IMR-90 (cell line): Measurements from ENCODE around the gene RAB2B. TPM values are rescaled to one million over a fixed set of nuclear protein-coding genes. Genes with fewer than 3 reads are reported as not detected.

ENCODE experiments used
- ATAC-seq: fragments of 200-7000 bp; cut with Tn5 transposase; 2 replicates; pipeline ENCODE4 v1.9.1; 2020; ENCODE audit warnings: low read depth, mild to moderate bottlenecking, moderate library complexity
- BruUV-seq: library from RNA; stranded (reverse); fragments of 400-500 nt; replicated peaks from 2 replicates; lab custom pipeline; 2021; lab: Mats Ljungman, UMichigan
- CTCF ChIA-PET: fragments of 300-600 bp; formaldehyde crosslinking; extraction: SDS; loops from one replicate; lab custom pipeline; 2021; ENCODE audit warnings: antibody characterized with exemption; lab: Yijun Ruan, JAX
- POLR2A ChIA-PET: fragments of 300-600 bp; sonication (Branson Sonifier 250); formaldehyde crosslinking; loops from one replicate; lab custom pipeline; 2022; ENCODE audit warnings: antibody characterized with exemption; ENCODE audit not compliant: unreplicated experiment; lab: Charles Lee
- DNase-seq: peaks from one replicate; pipeline ENCODE4 v3.0.0; 2013
- H2AFZ ChIP-seq: replicated peaks from 2 replicates; pipeline ENCODE3; 2013; ENCODE audit warnings: low read length, mild to moderate bottlenecking; ENCODE audit not compliant: poor library complexity
- H2AK5ac ChIP-seq: 2 replicates; pipeline ENCODE4 v1.6.1; 2013; ENCODE audit warnings: low read depth, low read length, inconsistent platforms
- H2AK9ac ChIP-seq: replicated peaks from 2 replicates; pipeline ENCODE3; 2013; ENCODE audit warnings: mild to moderate bottlenecking, low read depth, low read length, moderate library complexity; ENCODE audit not compliant: poor library complexity
- H2BK120ac ChIP-seq: 2 replicates; pipeline ENCODE4 v1.6.1; 2013; ENCODE audit warnings: low read depth, low read length, inconsistent platforms
- H2BK15ac ChIP-seq: 3 replicates; pipeline ENCODE4 v1.6.1; 2013; ENCODE audit warnings: low read depth, low read length, inconsistent platforms
- H2BK20ac ChIP-seq: 2 replicates; pipeline ENCODE4 v1.6.1; 2013; ENCODE audit warnings: low read depth, mild to moderate bottlenecking, inconsistent platforms, low read length, moderate library complexity
- H2BK5ac ChIP-seq: 2 replicates; pipeline ENCODE4 v1.6.1; 2013; ENCODE audit warnings: mild to moderate bottlenecking, low read depth, low read length, inconsistent platforms; ENCODE audit not compliant: poor library complexity, severe bottlenecking
- H3K14ac ChIP-seq: replicated peaks from 2 replicates; pipeline ENCODE4 v1.6.1; 2013; ENCODE audit warnings: low read depth, low read length, inconsistent platforms
- H3K18ac ChIP-seq: 2 replicates; pipeline ENCODE4 v1.6.1; 2013; ENCODE audit warnings: low read depth, low read length, control low read depth
- H3K23ac ChIP-seq: 2 replicates; pipeline ENCODE4 v1.6.1; 2013; ENCODE audit warnings: low read depth, low read length, inconsistent platforms
- H3K27ac ChIP-seq: 2 replicates; pipeline ENCODE4 v1.5.1; 2013; ENCODE audit warnings: mild to moderate bottlenecking, control low read depth, low read length; ENCODE audit not compliant: insufficient read depth
- H3K27me3 ChIP-seq: 2 replicates; pipeline ENCODE4 v1.6.1; 2013; ENCODE audit warnings: low read length; ENCODE audit not compliant: control insufficient read depth, insufficient read depth
- H3K36me3 ChIP-seq: 2 replicates; pipeline ENCODE4 v1.6.1; 2013; ENCODE audit warnings: low read length, mixed read lengths; ENCODE audit not compliant: control insufficient read depth, insufficient read depth
- H3K4ac ChIP-seq: 2 replicates; pipeline ENCODE4 v1.6.1; 2013; ENCODE audit warnings: low read depth, low read length, inconsistent platforms
- H3K4me1 ChIP-seq: 2 replicates; pipeline ENCODE4 v1.6.1; 2013; ENCODE audit warnings: low read length, mixed read lengths; ENCODE audit not compliant: control insufficient read depth, insufficient read depth
- H3K4me2 ChIP-seq: 2 replicates; pipeline ENCODE4 v1.6.1; 2013; ENCODE audit warnings: low read depth, mild to moderate bottlenecking, control low read depth, low read length, moderate library complexity
- H3K4me3 ChIP-seq: 2 replicates; pipeline ENCODE4 v1.5.1; 2013; ENCODE audit warnings: low read depth, mild to moderate bottlenecking, control low read depth, low read length, moderate library complexity; ENCODE audit not compliant: insufficient read depth
- H3K56ac ChIP-seq: 2 replicates; pipeline ENCODE4 v1.6.1; 2013; ENCODE audit warnings: low read length, inconsistent platforms; ENCODE audit not compliant: insufficient read depth; ENCODE audit errors: extremely low read depth
- H3K79me1 ChIP-seq, 2 experiments: 2 replicates each; pipeline ENCODE4 v1.6.1; 2013; ENCODE audit warnings: low read length in 2 of 2, inconsistent platforms in 1 of 2, low read depth in 1 of 2
- H3K9ac ChIP-seq: 2 replicates; pipeline ENCODE4 v1.6.1; 2013; ENCODE audit warnings: low read depth, low read length, control low read depth
- H3K9me1 ChIP-seq: 2 replicates; pipeline ENCODE4 v1.6.1; 2013; ENCODE audit warnings: low read length, inconsistent platforms; ENCODE audit not compliant: insufficient read depth
- H3K9me3 ChIP-seq: 2 replicates; pipeline ENCODE4 v1.6.1; 2013; ENCODE audit warnings: low read length; ENCODE audit not compliant: control insufficient read depth, insufficient read depth
- H4K20me1 ChIP-seq: 2 replicates; pipeline ENCODE4 v1.6.1; 2013; ENCODE audit warnings: low read length, inconsistent platforms; ENCODE audit not compliant: insufficient read depth
- H4K5ac ChIP-seq: 2 replicates; pipeline ENCODE4 v1.6.1; 2013; ENCODE audit warnings: mild to moderate bottlenecking, low read depth, low read length, control low read depth
- H4K8ac ChIP-seq, 2 experiments: 2 replicates each; pipeline ENCODE4 v1.6.1; 2013; ENCODE audit warnings: low read depth in 2 of 2, low read length in 2 of 2, control low read depth in 1 of 2, inconsistent platforms in 1 of 2
- H4K91ac ChIP-seq: 2 replicates; pipeline ENCODE4 v1.6.1; 2013; ENCODE audit warnings: low read depth, low read length, inconsistent platforms; ENCODE audit not compliant: insufficient read depth
- BHLHE40 ChIP-seq: fragments of 150-350 bp; IDR thresholded peaks from 2 replicates; pipeline ENCODE4 v1.6.1; 2016; ENCODE audit warnings: mild to moderate bottlenecking, low read depth, low read length
- CEBPB ChIP-seq: IDR thresholded peaks from 2 replicates; pipeline ENCODE4 v1.6.1; 2012; ENCODE audit warnings: low read depth, low read length, improper control_type of control experiment
- CHD1 ChIP-seq: IDR thresholded peaks from 2 replicates; pipeline ENCODE4 v1.6.1; 2012; ENCODE audit warnings: low read depth, low read length, improper control_type of control experiment
- ELK1 ChIP-seq: fragments of 150-350 bp; IDR thresholded peaks from 2 replicates; pipeline ENCODE4 v1.6.1; 2016; ENCODE audit warnings: low read depth, mild to moderate bottlenecking, low read length, moderate library complexity, borderline replicate concordance
- FOS ChIP-seq: fragments of 150-350 bp; IDR thresholded peaks from 2 replicates; pipeline ENCODE4 v1.6.1; 2016; ENCODE audit warnings: low read depth, low read length
- MAFK ChIP-seq: IDR thresholded peaks from 2 replicates; pipeline ENCODE4 v1.6.1; 2012; ENCODE audit warnings: low read depth, low read length, improper control_type of control experiment
- MAZ ChIP-seq: IDR thresholded peaks from 2 replicates; pipeline ENCODE4 v1.6.1; 2012; ENCODE audit warnings: low read depth, mild to moderate bottlenecking, low read length, improper control_type of control experiment, moderate library complexity, borderline replicate concordance
- MXI1 ChIP-seq: IDR thresholded peaks from 2 replicates; pipeline ENCODE4 v1.6.1; 2012; ENCODE audit warnings: low read depth, mild to moderate bottlenecking, low read length, moderate library complexity, borderline replicate concordance
- NFE2L2 ChIP-seq: fragments of 150-350 bp; IDR thresholded peaks from 2 replicates; pipeline ENCODE4 v1.6.1; 2016; ENCODE audit warnings: low read depth, mild to moderate bottlenecking, low read length
- POLR2A ChIP-seq: IDR thresholded peaks from 2 replicates; pipeline ENCODE4 v1.6.1; 2012; ENCODE audit warnings: mild to moderate bottlenecking, low read depth, low read length
- RAD21 ChIP-seq: IDR thresholded peaks from 2 replicates; pipeline ENCODE4 v1.6.1; 2012; ENCODE audit warnings: low read length, improper control_type of control experiment
- RCOR1 ChIP-seq: IDR thresholded peaks from 2 replicates; pipeline ENCODE4 v1.6.1; 2012; ENCODE audit warnings: mild to moderate bottlenecking, low read length, improper control_type of control experiment; ENCODE audit not compliant: insufficient replicate concordance
- RFX5 ChIP-seq: IDR thresholded peaks from 2 replicates; pipeline ENCODE4 v1.8.0; 2012; ENCODE audit warnings: low read depth, mild to moderate bottlenecking, low read length, moderate library complexity
- SMC3 ChIP-seq: fragments of 150-350 bp; IDR thresholded peaks from 2 replicates; pipeline ENCODE4 v1.6.1; 2016; ENCODE audit warnings: low read depth, mild to moderate bottlenecking, antibody characterized with exemption, low read length, moderate library complexity
- WGBS, 2 experiments: methylation state at CpG; one replicate each; pipeline versions ENCODE4 v1.1.5 to v1.1.7; 2013; ENCODE audit warnings: missing lambda C conversion rate in 2 of 2; ENCODE audit not compliant: insufficient read length in 1 of 2; ENCODE audit errors: extremely low coverage in 2 of 2; 5-methylcytosine and 5-hydroxymethylcytosine counted together
- dilution Hi-C: fragments of 300-500 bp; cut with HindIII; formaldehyde crosslinking; loops from one replicate; pipeline ENCODE4 v1.14.3; 2018; ENCODE audit warnings: low sequenced_read_pairs; ENCODE audit not compliant: unreplicated experiment
- in situ Hi-C: fragments of 300-500 bp; cut with MboI; formaldehyde crosslinking; loops from 3 replicates; pipeline ENCODE4 v1.14.3; 2019; ENCODE audit warnings: low sequenced_read_pairs, inconsistent platforms, mixed read lengths
- intact Hi-C: fragments of 100-400 bp; cut with micrococcal nuclease; formaldehyde crosslinking; loops from 2 replicates; pipeline ENCODE4 v1.10.0; 2022
- polyA plus RNA-seq, 3 experiments: library from polyadenylated mRNA; depleted of rRNA; stranded (reverse); fragments of >200 nt; gene quantifications; 2 replicates each; pipeline ENCODE4 v1.2.3, GENCODE V29; 2012; ENCODE audit warnings: low replicate concordance in 1 of 3
- total RNA-seq: library from RNA; depleted of rRNA; stranded (reverse); fragments of >200 nt; gene quantifications from 2 replicates; pipeline ENCODE4 v1.2.3, GENCODE V29; 2012
- TF ChIP-seq, protein P1 (sequence below): fragments of 150-350 bp; IDR thresholded peaks from 2 replicates; pipeline ENCODE4 v1.6.1; 2017; ENCODE audit warnings: mild to moderate bottlenecking, antibody characterized with exemption, low read length, low read depth

The RAB2B gene
- total and polyA plus RNA-seq, 2 of the 4 experiments (the other 2 are of a cell fraction), result 17.1 to 26.2 TPM

DNA sequence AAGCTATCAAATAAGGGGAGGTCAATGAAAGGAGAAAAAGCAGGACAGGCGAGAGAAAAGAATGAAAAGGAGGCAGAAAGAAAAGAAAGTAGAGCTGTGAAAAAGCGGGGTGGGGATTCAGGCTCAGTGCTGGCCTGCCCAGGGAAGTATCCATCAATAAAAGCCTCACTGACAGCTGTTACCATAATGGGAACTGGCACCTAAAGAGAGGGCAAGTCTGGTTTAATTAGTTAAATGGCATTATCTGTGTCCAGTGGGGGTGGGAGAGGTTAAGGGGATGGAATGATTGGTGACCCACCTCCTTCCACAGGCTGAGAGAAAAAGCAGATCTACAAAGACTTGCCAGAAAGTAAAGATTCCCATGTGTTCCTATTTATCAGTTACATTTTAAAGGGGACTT, 42.0 kb upstream of the RAB2B start:
- Histone ChIP-seq H3K27me3 (no peaks in the 10 kb centered on the region), H4K91ac (no peak overlapping the region), H3K14ac (no peak overlapping the region), H2BK20ac (no peak overlapping the region), H3K4me3 (no peak overlapping the region), H4K20me1 (no peaks in the 10 kb centered on the region; the same call in 1 of the 2 replicates), H2AK5ac (no peak overlapping the region), H2BK120ac (no peak overlapping the region), H3K18ac (no peak overlapping the region), H3K4ac (no peak overlapping the region), H3K79me1 (no peaks in the 10 kb centered on the region), H3K9me3 (no peaks in the 10 kb centered on the region), H2AFZ (no peak overlapping the region), H4K5ac (no peak overlapping the region), H3K4me1 (peaks cover 2% of the 10 kb centered on the region; the same call in 1 of the 2 replicates), H3K27ac (no peak overlapping the region), H2BK15ac (no peak overlapping the region), H2AK9ac (no peak overlapping the region), H3K23ac (no peak overlapping the region), H3K9ac (no peak overlapping the region), H4K8ac (no peak overlapping the region), H3K9me1 (no peaks in the 10 kb centered on the region), H3K4me2 (no peak overlapping the region), H2BK5ac (no peak overlapping the region), H3K36me3 (peaks cover 4% of the 10 kb centered on the region; the same call in 1 of the 2 replicates), H3K56ac (no peak overlapping the region)
- TF ChIP-seq ELK1, result no peak
- no peak for TF ChIP-seq BHLHE40
- TF ChIP-seq MAFK, result no peak
- no peak for TF ChIP-seq CHD1
- TF ChIP-seq FOS, result no peak
- TF ChIP-seq CEBPB, result no peak
- TF ChIP-seq RCOR1, result no peak
- TF ChIP-seq, protein P1, sequence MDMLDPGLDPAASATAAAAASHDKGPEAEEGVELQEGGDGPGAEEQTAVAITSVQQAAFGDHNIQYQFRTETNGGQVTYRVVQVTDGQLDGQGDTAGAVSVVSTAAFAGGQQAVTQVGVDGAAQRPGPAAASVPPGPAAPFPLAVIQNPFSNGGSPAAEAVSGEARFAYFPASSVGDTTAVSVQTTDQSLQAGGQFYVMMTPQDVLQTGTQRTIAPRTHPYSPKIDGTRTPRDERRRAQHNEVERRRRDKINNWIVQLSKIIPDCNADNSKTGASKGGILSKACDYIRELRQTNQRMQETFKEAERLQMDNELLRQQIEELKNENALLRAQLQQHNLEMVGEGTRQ, result no peak
- TF ChIP-seq POLR2A, result no peak
- no peak for TF ChIP-seq MXI1
- TF ChIP-seq NFE2L2, result no peak
- TF ChIP-seq RAD21, result no peak
- no peak for TF ChIP-seq MAZ
- no peak for TF ChIP-seq SMC3
- TF ChIP-seq RFX5, result no peak
- DNase-seq, result no peak
- intact Hi-C loops (no loop called here), in situ Hi-C loops (no loop called here), dilution Hi-C loops (no loop called here)
- no CpG with 5 or more reads among the region's 2 CpGs for WGBS, 2 experiments
- ChIA-PET CTCF (interaction anchor here (0.6 to 1.2 kb wide), 2 partner anchors 11 to 15 kb away, joined by 3 read pairs; no protein-coding TSS in a partner anchor), POLR2A (no interaction called here)
- no TSS peak for BruUV-seq
- no peak for ATAC-seq
